NOMO-1 (cell line): ENCODE measurements around the gene EHD1.

Experiments used
- DNase-seq, 2 experiments: peaks; one replicate each; lab custom pipeline; 2025; ENCODE audit not compliant: unreplicated experiment in 2 of 2; lab: John Stamatoyannopoulos, UW

The EHD1 gene

DNA sequence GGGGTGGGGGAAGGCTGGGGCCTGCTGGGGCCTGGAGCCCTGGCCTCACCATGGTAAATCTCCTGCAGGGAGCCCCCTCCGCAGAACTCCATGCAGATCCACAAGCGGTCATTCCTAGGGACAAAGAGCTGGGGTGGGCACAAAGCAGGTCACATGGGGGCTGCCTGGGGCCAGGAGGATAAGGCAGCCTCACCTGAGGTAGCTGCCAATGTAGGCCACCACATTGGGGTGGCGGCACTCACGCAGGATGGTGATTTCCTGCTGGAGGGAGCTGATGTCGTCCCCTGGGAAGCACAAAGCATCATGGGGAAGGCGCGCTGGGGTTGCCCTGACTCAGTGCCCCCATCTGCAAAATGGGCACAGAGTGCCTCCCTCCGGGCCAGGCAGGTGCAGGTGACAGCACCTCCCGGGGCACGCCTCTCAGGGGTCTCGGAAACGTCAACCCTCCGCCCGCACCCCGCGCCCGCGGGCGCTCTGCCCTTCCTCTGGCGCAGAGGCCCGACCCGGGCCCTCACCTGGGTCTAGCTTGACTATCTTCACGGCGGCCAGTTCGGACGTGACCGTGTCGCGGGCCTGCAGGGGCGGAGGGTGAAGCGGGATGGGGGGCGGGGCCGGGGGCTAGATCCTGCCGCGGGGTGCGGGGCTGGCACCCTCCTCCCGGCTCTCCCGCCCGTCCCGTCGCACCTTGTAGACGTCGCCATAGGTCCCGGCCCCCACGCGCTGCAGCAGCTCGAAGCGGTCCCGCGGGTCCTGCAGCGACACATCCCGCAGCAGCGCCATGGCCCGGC lies 75.9 kb downstream of the EHD1 start:
- DNase-seq, result no peak
